ENCODE data around the gene CLRN3. TPM values are rescaled to one million over a fixed set of nuclear protein-coding genes. Genes with fewer than 3 reads are reported as not detected.

The CLRN3 gene
- total RNA-seq, 1 donor from 2014 or later, result not detected

DNA sequence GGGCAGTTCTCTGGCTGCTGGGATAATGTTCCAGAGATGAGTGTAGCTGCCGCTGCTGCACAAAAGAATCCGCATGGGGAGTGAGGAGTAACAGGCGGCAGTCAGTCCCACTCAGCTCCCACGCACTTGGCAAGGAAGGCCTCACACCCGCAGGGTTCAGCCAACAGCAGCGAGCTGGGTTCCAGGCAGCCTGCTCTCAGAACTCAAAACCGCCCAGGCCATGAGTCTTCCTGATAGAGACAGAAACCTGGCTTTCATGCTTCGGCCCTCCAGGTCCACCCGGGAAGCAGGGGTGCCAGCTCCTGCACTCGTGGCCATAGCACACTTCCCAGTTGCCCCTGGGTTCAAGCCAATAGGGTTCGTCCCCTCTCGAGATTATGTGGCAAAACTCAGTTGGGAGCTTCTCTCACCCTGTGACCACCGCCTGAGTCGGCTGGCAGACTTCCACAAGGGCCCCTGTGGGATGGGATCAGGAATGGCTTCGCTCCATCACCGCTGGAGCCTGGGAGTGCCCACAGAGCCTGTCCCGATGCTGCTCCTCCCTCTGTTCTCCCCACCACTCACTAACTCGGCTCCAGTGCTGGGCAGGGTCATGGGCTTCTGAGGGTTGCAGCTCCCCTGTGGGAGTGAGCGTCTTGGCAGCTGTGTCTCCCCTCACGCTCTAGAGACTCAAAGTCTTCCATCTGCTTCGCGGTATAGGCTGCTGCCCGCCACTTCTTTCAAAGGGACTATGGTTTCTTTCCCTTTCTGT, 20.6 kb downstream of the CLRN3 start:
- H3K36me3 Mint-ChIP-seq (ENCODE audit: low read depth), result peaks cover 2% of the 10 kb centered on the region
- H3K4me3 Mint-ChIP-seq, result no peak overlapping the region
- no peak for DNase-seq (ENCODE audit: low read depth, low spot score)
- H3K27me3 Mint-ChIP-seq (ENCODE audit: low read depth), result no peaks in the 10 kb centered on the region
- H3K4me1 Mint-ChIP-seq, result peaks cover 21% of the 10 kb centered on the region
- H3K9me3 Mint-ChIP-seq, result peaks cover 4% of the 10 kb centered on the region
- TF ChIP-seq, protein P1, sequence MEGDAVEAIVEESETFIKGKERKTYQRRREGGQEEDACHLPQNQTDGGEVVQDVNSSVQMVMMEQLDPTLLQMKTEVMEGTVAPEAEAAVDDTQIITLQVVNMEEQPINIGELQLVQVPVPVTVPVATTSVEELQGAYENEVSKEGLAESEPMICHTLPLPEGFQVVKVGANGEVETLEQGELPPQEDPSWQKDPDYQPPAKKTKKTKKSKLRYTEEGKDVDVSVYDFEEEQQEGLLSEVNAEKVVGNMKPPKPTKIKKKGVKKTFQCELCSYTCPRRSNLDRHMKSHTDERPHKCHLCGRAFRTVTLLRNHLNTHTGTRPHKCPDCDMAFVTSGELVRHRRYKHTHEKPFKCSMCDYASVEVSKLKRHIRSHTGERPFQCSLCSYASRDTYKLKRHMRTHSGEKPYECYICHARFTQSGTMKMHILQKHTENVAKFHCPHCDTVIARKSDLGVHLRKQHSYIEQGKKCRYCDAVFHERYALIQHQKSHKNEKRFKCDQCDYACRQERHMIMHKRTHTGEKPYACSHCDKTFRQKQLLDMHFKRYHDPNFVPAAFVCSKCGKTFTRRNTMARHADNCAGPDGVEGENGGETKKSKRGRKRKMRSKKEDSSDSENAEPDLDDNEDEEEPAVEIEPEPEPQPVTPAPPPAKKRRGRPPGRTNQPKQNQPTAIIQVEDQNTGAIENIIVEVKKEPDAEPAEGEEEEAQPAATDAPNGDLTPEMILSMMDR (conservative IDR thresholded peaks at IDR 0.05), result no peak
- no peak overlapping the region for H3K27ac Mint-ChIP-seq (ENCODE audit: unreplicated experiment)

DNA sequence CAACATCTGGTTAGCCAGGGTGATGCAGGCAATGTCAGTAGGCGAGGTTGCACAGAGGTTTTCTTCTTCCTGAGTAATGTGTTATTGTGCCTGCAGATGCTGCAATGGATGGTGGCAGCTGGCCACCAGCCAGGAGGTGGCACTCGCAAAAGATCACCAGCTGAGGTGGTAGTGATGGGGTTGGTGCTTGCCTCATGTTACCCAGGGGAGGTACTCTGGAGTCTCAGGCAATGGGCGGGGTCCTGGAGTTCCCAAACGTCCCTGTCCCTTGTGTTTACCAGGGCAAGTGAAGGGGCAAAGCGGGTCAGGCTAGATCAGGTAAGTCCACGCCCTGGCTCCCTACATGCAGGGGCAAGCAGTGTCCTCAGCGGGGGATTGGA, 21.1 kb downstream of the CLRN3 start:
- H3K4me1 Mint-ChIP-seq, result peaks cover 16% of the 10 kb centered on the region
- H3K27ac Mint-ChIP-seq (ENCODE audit: unreplicated experiment), result no peak overlapping the region
- no peaks in the 10 kb centered on the region for H3K27me3 Mint-ChIP-seq (ENCODE audit: low read depth)
- peaks cover 4% of the 10 kb centered on the region for H3K9me3 Mint-ChIP-seq
- TF ChIP-seq, protein P1 (conservative IDR thresholded peaks at IDR 0.05), result no peak
- DNase-seq (ENCODE audit: low read depth, low spot score), result no peak
- H3K4me3 Mint-ChIP-seq, result no peak overlapping the region
- H3K36me3 Mint-ChIP-seq (ENCODE audit: low read depth), result peaks cover 2% of the 10 kb centered on the region

DNA sequence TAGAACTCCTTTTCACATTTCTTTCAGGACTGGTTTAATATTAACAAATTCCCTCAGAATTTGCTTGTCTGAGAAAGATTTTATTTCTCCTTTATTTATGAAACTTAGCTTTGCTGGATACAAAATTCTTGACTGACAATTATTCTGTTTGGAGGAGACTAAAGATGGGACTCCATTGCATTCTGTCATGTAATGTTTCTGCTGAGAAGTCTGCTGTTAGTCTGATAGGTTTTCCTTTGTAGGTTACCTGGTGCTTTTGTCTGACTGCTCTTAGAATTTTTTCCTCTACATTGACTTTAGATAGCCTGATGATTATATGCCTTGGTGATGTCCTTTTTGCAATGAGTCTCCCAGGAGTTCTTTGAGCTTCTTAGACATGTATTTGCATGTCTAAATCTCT, 23.4 kb downstream of the CLRN3 start:
- Mint-ChIP-seq H3K9me3 (peaks cover 8% of the 10 kb centered on the region), H3K27ac (ENCODE audit: unreplicated experiment) (no peak overlapping the region), H3K36me3 (ENCODE audit: low read depth) (peaks cover 2% of the 10 kb centered on the region), H3K27me3 (ENCODE audit: low read depth) (no peaks in the 10 kb centered on the region), H3K4me1 (peaks cover 4% of the 10 kb centered on the region), H3K4me3 (no peak overlapping the region)
- TF ChIP-seq, protein P1 (conservative IDR thresholded peaks at IDR 0.05), result no peak
- no peak for DNase-seq (ENCODE audit: low read depth, low spot score)

DNA sequence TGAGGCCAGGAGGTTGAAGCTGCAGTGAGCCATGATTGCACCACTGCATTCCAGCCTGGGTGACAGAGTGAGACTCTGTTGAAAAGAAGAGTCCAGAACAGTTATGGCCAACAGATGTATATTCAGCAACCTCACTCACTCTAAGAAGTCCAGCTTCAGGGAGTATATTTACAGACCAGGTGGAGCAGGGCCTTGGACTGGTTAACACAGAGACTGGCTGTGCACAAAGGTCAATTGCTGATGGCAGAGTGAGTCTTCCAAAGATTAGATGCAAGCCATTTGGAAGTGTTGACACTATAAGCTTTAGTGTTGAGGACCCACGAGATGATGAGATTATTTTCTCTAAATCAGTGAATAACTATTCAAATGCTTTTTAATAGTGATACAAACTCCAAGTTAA, 24.9 kb downstream of the CLRN3 start:
- Mint-ChIP-seq H3K4me3 (no peak overlapping the region), H3K4me1 (peaks cover 3% of the 10 kb centered on the region), H3K9me3 (peaks cover 13% of the 10 kb centered on the region), H3K36me3 (ENCODE audit: low read depth) (peaks cover 7% of the 10 kb centered on the region), H3K27me3 (ENCODE audit: low read depth) (no peaks in the 10 kb centered on the region), H3K27ac (ENCODE audit: unreplicated experiment) (no peak overlapping the region)
- DNase-seq (ENCODE audit: low read depth, low spot score), result no peak
- TF ChIP-seq, protein P1 (conservative IDR thresholded peaks at IDR 0.05), result no peak

DNA sequence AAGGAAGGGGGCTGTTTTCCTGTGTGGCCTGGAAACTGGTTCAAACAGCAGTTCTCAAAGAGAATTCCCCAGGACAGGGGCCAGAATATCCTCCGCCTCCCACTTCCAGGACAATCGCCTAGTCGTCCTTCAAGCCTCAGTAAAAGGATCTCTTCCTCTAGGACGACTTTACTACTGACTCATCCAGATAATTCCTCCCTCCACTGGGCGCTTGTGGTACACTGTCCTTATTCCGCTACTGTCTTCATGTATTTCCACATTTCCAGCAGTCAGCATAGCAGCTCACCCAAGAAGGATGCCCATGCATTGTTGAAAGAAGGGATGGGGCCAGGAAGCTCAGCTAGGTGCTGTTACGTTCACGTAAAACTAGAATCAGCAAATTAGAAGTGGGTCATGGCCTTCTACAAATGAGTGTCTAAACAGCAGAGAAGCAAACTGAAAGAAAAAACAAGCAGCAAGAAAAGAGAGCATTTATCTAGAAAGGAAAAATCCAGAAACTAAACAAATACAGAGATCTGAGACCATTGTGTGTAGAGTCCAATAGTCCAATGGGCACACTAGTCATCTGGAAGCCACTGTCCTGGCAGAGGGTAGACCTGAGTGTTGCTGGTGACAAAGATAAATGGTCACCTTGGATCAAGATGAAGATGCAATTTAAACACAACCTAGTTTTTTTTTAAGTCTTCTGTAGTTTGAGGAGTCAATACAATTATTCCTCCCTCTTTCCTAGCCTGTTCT, 26.3 kb downstream of the CLRN3 start:
- no peaks in the 10 kb centered on the region for H3K27me3 Mint-ChIP-seq (ENCODE audit: low read depth)
- DNase-seq (ENCODE audit: low read depth, low spot score), result no peak
- H3K4me3 Mint-ChIP-seq, result no peak overlapping the region
- H3K4me1 Mint-ChIP-seq, result no peaks in the 10 kb centered on the region
- TF ChIP-seq, protein P1 (conservative IDR thresholded peaks at IDR 0.05), result no peak
- H3K27ac Mint-ChIP-seq (ENCODE audit: unreplicated experiment), result no peak overlapping the region
- peaks cover 7% of the 10 kb centered on the region for H3K36me3 Mint-ChIP-seq (ENCODE audit: low read depth)
- H3K9me3 Mint-ChIP-seq, result peaks cover 19% of the 10 kb centered on the region
